Heart right ventricle (tissue), 16 donors: ENCODE results near the gene ROCK2. TPM values are rescaled to one million over a fixed set of nuclear protein-coding genes. Genes with fewer than 3 reads are reported as not detected.
A peak's percentile ranks its signal among the peaks of the same experiment; 100 is the strongest.

Source experiments
- ATAC-seq, 8 donors: fragments of 200-7000 bp; cut with Tn5 transposase; one replicate each; pipeline ENCODE4 v1.9.1; 2020; ENCODE audit warnings: mild to moderate bottlenecking in 8 of 8, moderate library complexity in 8 of 8, moderate number of reproducible peaks in 1 of 8
- DNase-seq, 2 donors: peaks; one replicate each; pipeline ENCODE4 v3.0.0-alpha.2; 2020
- H3K27ac ChIP-seq, 10 donors: fragments of 200-600 bp; sonication (generic) in 2 of 10; one replicate each; pipeline versions ENCODE4 v1.5.0 to v1.8.0; 2020 to 2022; ENCODE audit warnings: mild to moderate bottlenecking in 3 of 10
- H3K27me3 ChIP-seq, 7 donors: fragments of 200-600 bp; one replicate each; pipeline ENCODE4 v1.8.0; 2021 to 2022; ENCODE audit warnings: mild to moderate bottlenecking in 2 of 7
- H3K36me3 ChIP-seq, 9 donors: fragments of 200-600 bp; sonication (generic) in 1 of 9; one replicate each; pipeline versions ENCODE4 v1.5.0 to v1.8.0; 2020 to 2022; ENCODE audit warnings: mild to moderate bottlenecking in 2 of 9
- H3K4me1 ChIP-seq, 9 donors: fragments of 200-600 bp; sonication (generic) in 1 of 9; one replicate each; pipeline versions ENCODE4 v1.5.0 to v1.8.0; 2020 to 2022; ENCODE audit warnings: mild to moderate bottlenecking in 4 of 9
- H3K4me3 ChIP-seq, 10 donors: fragments of 200-600 bp; sonication (generic) in 2 of 10; one replicate each; pipeline versions ENCODE4 v1.5.0 to v1.8.0; 2020 to 2022; ENCODE audit warnings: mild to moderate bottlenecking in 7 of 10, moderate library complexity in 2 of 10
- H3K9me3 ChIP-seq, 11 donors: fragments of 200-600 bp in 10 of 11; sonication (generic) in 2 of 11; one replicate each; pipeline versions ENCODE4 v1.5.0 to v1.8.0; 2013 to 2022; ENCODE audit warnings: mild to moderate bottlenecking in 2 of 11, control low read depth in 1 of 11, moderate library complexity in 1 of 11
- WGBS, 2 donors: extraction: QIAGEN DNeasy Blood & Tissue Kit; methylation state at CpG; one replicate each; pipeline ENCODE4 v1.1.7; 2013; ENCODE audit warnings: inconsistent platforms in 1 of 2; 5-methylcytosine and 5-hydroxymethylcytosine counted together
- intact Hi-C, 10 donors: fragments of 100-400 bp; cut with DNase I; formaldehyde crosslinking; loops; one replicate each; pipeline versions ENCODE4 v1.11.1 to v1.14.2; 2022
- polyA plus RNA-seq, 2 donors: library from polyadenylated mRNA; stranded (reverse); fragments of 200-250 nt; gene quantifications; one replicate each; pipeline ENCODE4 v1.2.3, GENCODE V29; 2013
- total RNA-seq, 10 donors: library from RNA; stranded (reverse); fragmentation: NEBNext Ultra II Directional in 3 of 10; extraction: Animal tissue kit (Norgen Biotek cat#: 25700) in 3 of 10; gene quantifications; one replicate each; pipeline versions ENCODE4 v1.2.1 to v1.2.4, GENCODE V29; 2021 to 2023
- TF ChIP-seq, protein P1 (sequence below), 9 donors: fragments of 200-600 bp; sonication (generic) in 2 of 9; IDR thresholded peaks; one replicate each; pipeline versions ENCODE4 v1.5.0 to v1.8.0; 2021 to 2022; ENCODE audit warnings: antibody characterized with exemption in 9 of 9, mild to moderate bottlenecking in 5 of 9, moderate library complexity in 1 of 9
- donor health status: Arrhythmogenic right ventricular cardiomyopathy.
- donor health status: ischemic (EF 13 %, LVEDD 7.1; RV severe dilation, severe dysfunction).
- donor health status: healthy with polysubstance abuse.
- donor health status: DM: no; HTN: yes; CAD: no.
- donor health status: DM: no; HTN: no; CAD: no.
- donor health status: ischemic (EF 25% LVEDD 6.9; RV normal size, moderate dysfunction).
- donor health status: ischemic (EF 25% LVEDD 5.7; RV mildly dilated, moderate dysfunction).
- donor health status: healthy.
- donor health status: DM: yes; HTN: yes; CAD: no.
- donor health status: Ischemic cardiomyopathy.
- donor health status: ischemic (EF 35%, LVEDD 5.7; RV mildly dilated, moderate dysfunction).
- donor health status: nonischemic (EF 11% LVEDD 7.7; RV severe dilation, severe dysfunction).
- donor health status: DM: yes; HTN: yes; CAD: no.
- donor health status: PGD.
- donor health status: ischemic (EF 29% LVEDD 5.4; RV normal size, mild dysfunction).
- donor health status: nonischemic (EF 23%, LVEDD 6.1; RV moderate dilation, normal function).

Gene ROCK2
- total and polyA plus RNA-seq, 12 donors = 6.9 to 51.8 (median 36.5) TPM

DNA sequence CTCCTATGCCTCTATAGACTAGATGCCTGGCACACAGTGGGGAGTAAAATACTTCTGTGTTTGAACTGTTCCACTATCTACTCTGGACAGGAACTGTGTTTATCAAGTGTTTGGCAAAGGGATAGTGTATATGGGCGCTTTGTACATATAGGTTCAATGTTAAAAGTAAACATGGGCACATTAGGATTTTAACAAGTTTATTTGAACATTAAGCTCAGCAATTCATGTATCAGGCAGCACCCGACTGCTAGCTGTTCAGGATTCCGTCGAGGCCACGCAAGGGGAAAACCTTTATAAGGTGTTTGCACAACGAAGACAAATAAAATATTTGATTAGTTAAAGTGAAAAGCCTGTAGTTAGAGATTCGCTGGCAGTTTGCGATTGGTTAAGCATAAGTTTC is 43.4 kb upstream of the ROCK2 start:
- H3K4me3 ChIP-seq = no peak overlapping the region
- DNase-seq (no peak), ATAC-seq (no peak)
- peaks cover 4 to 43% (median 25%) of the 10 kb centered on the region in 9 donors for H3K4me1 ChIP-seq
- TF ChIP-seq, protein P1, sequence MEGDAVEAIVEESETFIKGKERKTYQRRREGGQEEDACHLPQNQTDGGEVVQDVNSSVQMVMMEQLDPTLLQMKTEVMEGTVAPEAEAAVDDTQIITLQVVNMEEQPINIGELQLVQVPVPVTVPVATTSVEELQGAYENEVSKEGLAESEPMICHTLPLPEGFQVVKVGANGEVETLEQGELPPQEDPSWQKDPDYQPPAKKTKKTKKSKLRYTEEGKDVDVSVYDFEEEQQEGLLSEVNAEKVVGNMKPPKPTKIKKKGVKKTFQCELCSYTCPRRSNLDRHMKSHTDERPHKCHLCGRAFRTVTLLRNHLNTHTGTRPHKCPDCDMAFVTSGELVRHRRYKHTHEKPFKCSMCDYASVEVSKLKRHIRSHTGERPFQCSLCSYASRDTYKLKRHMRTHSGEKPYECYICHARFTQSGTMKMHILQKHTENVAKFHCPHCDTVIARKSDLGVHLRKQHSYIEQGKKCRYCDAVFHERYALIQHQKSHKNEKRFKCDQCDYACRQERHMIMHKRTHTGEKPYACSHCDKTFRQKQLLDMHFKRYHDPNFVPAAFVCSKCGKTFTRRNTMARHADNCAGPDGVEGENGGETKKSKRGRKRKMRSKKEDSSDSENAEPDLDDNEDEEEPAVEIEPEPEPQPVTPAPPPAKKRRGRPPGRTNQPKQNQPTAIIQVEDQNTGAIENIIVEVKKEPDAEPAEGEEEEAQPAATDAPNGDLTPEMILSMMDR (IDR thresholded peaks at IDR 0.05) = no peak
- H3K27ac ChIP-seq = no peak overlapping the region
- intact Hi-C loops = no loop called here
- H3K36me3 ChIP-seq = no peaks in the 10 kb centered on the region
- 92 to 93% methylated on average over 8 of the region's 8 CpGs for WGBS, 2 donors
- no peaks in the 10 kb centered on the region for H3K9me3 ChIP-seq
- no peaks in the 10 kb centered on the region for H3K27me3 ChIP-seq

DNA sequence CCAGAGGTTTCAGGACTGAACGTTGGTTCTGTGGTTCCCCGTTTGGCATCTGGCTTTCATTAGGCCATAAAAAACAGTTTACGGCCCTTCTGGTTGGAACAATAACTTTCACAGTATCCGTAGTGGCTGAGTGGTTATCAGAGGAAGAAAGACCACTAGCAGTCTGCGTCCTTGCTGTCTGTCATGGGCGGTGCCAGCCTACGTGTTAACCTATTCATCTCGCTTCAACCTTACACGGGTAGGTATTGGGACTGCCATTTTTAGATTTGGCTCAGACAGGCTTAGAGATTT is 42.6 kb upstream of the ROCK2 start:
- Histone ChIP-seq H3K4me1 (peaks cover 4 to 35% (median 17%) of the 10 kb centered on the region in 9 donors), H3K36me3 (no peaks in the 10 kb centered on the region), H3K27me3 (no peaks in the 10 kb centered on the region), H3K27ac (no peak overlapping the region), H3K9me3 (no peaks in the 10 kb centered on the region), H3K4me3 (no peak overlapping the region)
- TF ChIP-seq, protein P1 (IDR thresholded peaks at IDR 0.05) = no peak
- 82 to 85% methylated on average over 9 of the region's 9 CpGs for WGBS, 2 donors
- intact Hi-C loops = no loop called here
- ATAC-seq (no peak), DNase-seq (no peak)

DNA sequence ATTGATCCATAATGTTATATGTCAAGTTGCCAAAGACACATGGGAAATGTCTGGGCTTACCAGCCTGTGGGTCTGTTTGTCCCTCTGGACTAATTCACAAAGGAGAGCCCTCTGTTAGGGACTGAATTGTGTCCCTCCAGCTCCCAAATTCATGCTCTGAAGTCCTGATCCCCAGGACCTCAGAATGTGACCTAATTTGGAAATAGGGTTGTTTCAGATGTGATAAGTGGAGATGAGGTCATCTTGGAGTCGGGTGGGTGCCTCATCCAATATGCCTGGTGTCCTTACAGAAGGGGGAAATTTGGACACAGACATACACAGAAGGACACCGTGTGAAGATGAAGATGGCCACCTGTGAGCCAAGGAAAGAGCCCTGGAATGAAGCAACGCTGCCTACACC is 41.4 kb upstream of the ROCK2 start:
- ATAC-seq (peak in 3 of 8 donors; percentile 7 to 31 (median 12)), DNase-seq (no peak)
- TF ChIP-seq, protein P1 (IDR thresholded peaks at IDR 0.05) = no peak
- intact Hi-C loops = no loop called here
- Histone ChIP-seq H3K27ac (peak overlapping the region in 3 of 10 donors; percentile 0 to 34 (median 29)), H3K9me3 (no peaks in the 10 kb centered on the region), H3K4me1 (peaks cover 0 to 25% (median 8%) of the 10 kb centered on the region in 9 donors), H3K36me3 (no peaks in the 10 kb centered on the region), H3K27me3 (no peaks in the 10 kb centered on the region), H3K4me3 (no peak overlapping the region)
- 72 to 80% methylated on average over 3 of the region's 3 CpGs for WGBS, 2 donors

DNA sequence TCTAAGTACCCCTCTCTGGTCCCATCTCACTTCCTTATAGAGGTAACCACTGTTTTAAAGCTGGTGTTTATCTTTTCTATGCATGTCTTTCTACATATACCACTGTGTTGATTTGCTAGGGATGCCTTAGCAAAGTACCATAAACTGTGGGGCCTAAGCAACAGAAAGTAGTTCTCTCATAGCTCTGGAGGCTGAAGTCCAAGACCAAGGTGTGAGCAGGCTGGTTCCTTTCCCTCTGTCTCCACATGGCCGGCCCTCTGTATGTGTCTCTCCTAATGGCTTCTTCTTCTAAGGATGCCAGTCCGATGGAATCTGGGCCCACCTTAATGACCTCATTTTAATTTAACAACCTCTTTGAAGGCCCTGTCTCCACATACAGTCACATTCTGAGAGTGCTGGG is 40.8 kb upstream of the ROCK2 start:
- H3K27me3 ChIP-seq = no peaks in the 10 kb centered on the region
- intact Hi-C loops = no loop called here
- TF ChIP-seq, protein P1 (IDR thresholded peaks at IDR 0.05) = no peak
- ATAC-seq (no peak), DNase-seq (no peak)
- no peak overlapping the region for H3K27ac ChIP-seq
- H3K4me3 ChIP-seq = no peak overlapping the region
- WGBS, 2 donors = 88 to 97% methylated on average over 2 of the region's 2 CpGs
- H3K4me1 ChIP-seq = peaks cover 0 to 25% (median 8%) of the 10 kb centered on the region in 9 donors
- no peaks in the 10 kb centered on the region for H3K36me3 ChIP-seq
- H3K9me3 ChIP-seq = no peaks in the 10 kb centered on the region
